ENCODE results near the gene KLHL12.
A peak's percentile ranks its signal among the peaks of the same experiment; 100 is the strongest.

KLHL12 gene

DNA sequence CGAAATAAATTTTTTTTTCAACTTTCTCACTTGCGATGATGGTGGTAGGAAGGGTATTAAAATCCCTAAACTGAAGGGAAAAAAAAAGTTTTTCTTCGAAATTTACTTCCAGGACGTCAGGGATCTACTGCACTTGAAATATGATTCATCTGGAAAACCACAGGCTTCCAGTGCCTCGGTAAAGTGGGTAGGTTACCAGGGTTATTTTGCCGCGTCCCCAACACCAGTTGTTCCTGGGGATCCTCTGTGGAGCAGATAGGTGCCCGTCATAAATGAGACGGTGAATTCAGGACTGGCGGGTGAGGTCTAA is 38.9 kb downstream of the KLHL12 start:
- peak; percentile 35 for ATAC-seq
- TF ChIP-seq TCF4 (CRISPR knock-in tag; IDR thresholded peaks at IDR 0.05; ENCODE audit: borderline replicate concordance): no peak
- TF ChIP-seq ZNF565 (CRISPR knock-in tag; conservative IDR thresholded peaks at IDR 0.05; ENCODE audit: low read depth): no peak

DNA sequence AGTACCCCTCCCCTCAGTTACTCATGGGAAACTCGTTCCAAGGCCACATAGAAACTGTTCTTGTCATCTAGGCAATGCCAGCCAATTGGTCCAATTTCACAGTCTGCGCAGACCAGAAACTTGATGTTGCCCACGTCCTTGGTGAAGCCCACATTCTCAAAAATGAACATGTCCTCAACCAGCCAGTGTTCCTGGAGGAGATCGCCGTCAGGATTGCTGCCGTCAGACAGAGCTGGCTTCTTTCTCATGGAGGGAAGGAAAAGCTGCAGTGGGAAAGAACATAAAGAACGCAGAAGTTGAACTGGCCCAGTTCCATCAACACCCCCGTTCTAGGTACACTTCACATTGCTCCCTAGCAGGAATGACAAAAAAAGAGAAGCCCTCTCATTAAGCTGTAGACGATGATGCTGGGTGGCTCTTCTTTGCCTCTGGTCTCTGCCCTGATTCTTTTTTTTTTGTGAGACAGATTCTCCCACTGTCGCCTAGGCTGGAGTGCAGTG is 46.0 kb downstream of the KLHL12 start:
- ATAC-seq: no peak
- TF ChIP-seq ZNF70 (CRISPR knock-in tag; IDR thresholded peaks at IDR 0.05) (no peak), OSR1 (CRISPR knock-in tag; IDR thresholded peaks at IDR 0.05) (no peak), CSRNP3 (CRISPR knock-in tag; IDR thresholded peaks at IDR 0.05) (no peak), ZNF565 (CRISPR knock-in tag; conservative IDR thresholded peaks at IDR 0.05; ENCODE audit: low read depth) (no peak), TCF4 (CRISPR knock-in tag; IDR thresholded peaks at IDR 0.05; ENCODE audit: borderline replicate concordance) (no peak), ARNTL (CRISPR knock-in tag; IDR thresholded peaks at IDR 0.05; ENCODE audit: borderline replicate concordance, low read depth) (no peak), ZC3H10 (CRISPR knock-in tag; IDR thresholded peaks at IDR 0.05) (no peak), ZNF8 (CRISPR knock-in tag; IDR thresholded peaks at IDR 0.05) (no peak), PPARA (CRISPR knock-in tag; IDR thresholded peaks at IDR 0.05; ENCODE audit: borderline replicate concordance) (no peak), CSDC2 (CRISPR knock-in tag; IDR thresholded peaks at IDR 0.05) (no peak), BACH2 (CRISPR knock-in tag; IDR thresholded peaks at IDR 0.05; ENCODE audit: borderline replicate concordance) (no peak), TOX (CRISPR knock-in tag; IDR thresholded peaks at IDR 0.05; ENCODE audit: borderline replicate concordance) (no peak), PATZ1 (CRISPR knock-in tag; IDR thresholded peaks at IDR 0.05; ENCODE audit: borderline replicate concordance) (no peak), SNAI2 (CRISPR knock-in tag; IDR thresholded peaks at IDR 0.05) (no peak), ESRRG (CRISPR knock-in tag; IDR thresholded peaks at IDR 0.05) (no peak)
- TF ChIP-seq, protein P1, sequence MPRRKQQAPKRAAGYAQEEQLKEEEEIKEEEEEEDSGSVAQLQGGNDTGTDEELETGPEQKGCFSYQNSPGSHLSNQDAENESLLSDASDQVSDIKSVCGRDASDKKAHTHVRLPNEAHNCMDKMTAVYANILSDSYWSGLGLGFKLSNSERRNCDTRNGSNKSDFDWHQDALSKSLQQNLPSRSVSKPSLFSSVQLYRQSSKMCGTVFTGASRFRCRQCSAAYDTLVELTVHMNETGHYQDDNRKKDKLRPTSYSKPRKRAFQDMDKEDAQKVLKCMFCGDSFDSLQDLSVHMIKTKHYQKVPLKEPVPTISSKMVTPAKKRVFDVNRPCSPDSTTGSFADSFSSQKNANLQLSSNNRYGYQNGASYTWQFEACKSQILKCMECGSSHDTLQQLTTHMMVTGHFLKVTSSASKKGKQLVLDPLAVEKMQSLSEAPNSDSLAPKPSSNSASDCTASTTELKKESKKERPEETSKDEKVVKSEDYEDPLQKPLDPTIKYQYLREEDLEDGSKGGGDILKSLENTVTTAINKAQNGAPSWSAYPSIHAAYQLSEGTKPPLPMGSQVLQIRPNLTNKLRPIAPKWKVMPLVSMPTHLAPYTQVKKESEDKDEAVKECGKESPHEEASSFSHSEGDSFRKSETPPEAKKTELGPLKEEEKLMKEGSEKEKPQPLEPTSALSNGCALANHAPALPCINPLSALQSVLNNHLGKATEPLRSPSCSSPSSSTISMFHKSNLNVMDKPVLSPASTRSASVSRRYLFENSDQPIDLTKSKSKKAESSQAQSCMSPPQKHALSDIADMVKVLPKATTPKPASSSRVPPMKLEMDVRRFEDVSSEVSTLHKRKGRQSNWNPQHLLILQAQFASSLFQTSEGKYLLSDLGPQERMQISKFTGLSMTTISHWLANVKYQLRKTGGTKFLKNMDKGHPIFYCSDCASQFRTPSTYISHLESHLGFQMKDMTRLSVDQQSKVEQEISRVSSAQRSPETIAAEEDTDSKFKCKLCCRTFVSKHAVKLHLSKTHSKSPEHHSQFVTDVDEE (CRISPR knock-in tag; IDR thresholded peaks at IDR 0.05): no peak
- TF ChIP-seq, protein P2, sequence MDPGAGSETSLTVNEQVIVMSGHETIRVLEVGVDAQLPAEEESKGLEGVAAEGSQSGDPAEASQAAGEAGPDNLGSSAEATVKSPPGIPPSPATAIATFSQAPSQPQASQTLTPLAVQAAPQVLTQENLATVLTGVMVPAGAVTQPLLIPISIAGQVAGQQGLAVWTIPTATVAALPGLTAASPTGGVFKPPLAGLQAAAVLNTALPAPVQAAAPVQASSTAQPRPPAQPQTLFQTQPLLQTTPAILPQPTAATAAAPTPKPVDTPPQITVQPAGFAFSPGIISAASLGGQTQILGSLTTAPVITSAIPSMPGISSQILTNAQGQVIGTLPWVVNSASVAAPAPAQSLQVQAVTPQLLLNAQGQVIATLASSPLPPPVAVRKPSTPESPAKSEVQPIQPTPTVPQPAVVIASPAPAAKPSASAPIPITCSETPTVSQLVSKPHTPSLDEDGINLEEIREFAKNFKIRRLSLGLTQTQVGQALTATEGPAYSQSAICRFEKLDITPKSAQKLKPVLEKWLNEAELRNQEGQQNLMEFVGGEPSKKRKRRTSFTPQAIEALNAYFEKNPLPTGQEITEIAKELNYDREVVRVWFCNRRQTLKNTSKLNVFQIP (CRISPR knock-in tag; IDR thresholded peaks at IDR 0.05; ENCODE audit: borderline replicate concordance, low read depth): no peak

GRCh38 chr1:202880062-202880461 is 47.0 kb downstream of the KLHL12 start:
- no peak for ATAC-seq
- TF ChIP-seq PATZ1 (CRISPR knock-in tag; IDR thresholded peaks at IDR 0.05; ENCODE audit: borderline replicate concordance) (no peak), PPARA (CRISPR knock-in tag; IDR thresholded peaks at IDR 0.05; ENCODE audit: borderline replicate concordance) (no peak), RARB (CRISPR knock-in tag; IDR thresholded peaks at IDR 0.05) (no peak), TCF4 (CRISPR knock-in tag; IDR thresholded peaks at IDR 0.05; ENCODE audit: borderline replicate concordance) (no peak), BACH2 (CRISPR knock-in tag; IDR thresholded peaks at IDR 0.05; ENCODE audit: borderline replicate concordance) (no peak), SNAI2 (CRISPR knock-in tag; IDR thresholded peaks at IDR 0.05) (no peak), ZNF565 (CRISPR knock-in tag; conservative IDR thresholded peaks at IDR 0.05; ENCODE audit: low read depth) (no peak), ZFP30 (CRISPR knock-in tag; IDR thresholded peaks at IDR 0.05) (no peak), ESRRG (CRISPR knock-in tag; IDR thresholded peaks at IDR 0.05) (no peak), CSRNP3 (CRISPR knock-in tag; IDR thresholded peaks at IDR 0.05) (no peak)
- TF ChIP-seq, protein P2 (CRISPR knock-in tag; IDR thresholded peaks at IDR 0.05; ENCODE audit: borderline replicate concordance, low read depth): no peak
- TF ChIP-seq, protein P1 (CRISPR knock-in tag; IDR thresholded peaks at IDR 0.05): no peak

All from SK-N-SH treated with all-trans-retinoic acid at 6 μM for 48 hours (cell line).